Activated CD4-positive, alpha-beta T cell treated with anti-CD3 and anti-CD28 coated beads, Interleukin-2, amount 10 ng/mL, durations not matched to agents 7 days and 5 days (primary cell): ENCODE data around the gene NPRL2. TPM values are rescaled to one million over a fixed set of nuclear protein-coding genes. Genes with fewer than 3 reads are reported as not detected.
A peak's percentile ranks its signal among the peaks of the same experiment; 100 is the strongest.

Experiments used
- CTCF ChIA-PET: fragments of 350-600 bp; sonication (Branson Sonifier 250); formaldehyde crosslinking; loops from one replicate; lab custom pipeline; 2021; ENCODE audit warnings: antibody characterized with exemption; lab: Charles Lee
- POLR2A ChIA-PET: fragments of 350-600 bp; sonication (Branson Sonifier 250); formaldehyde crosslinking; loops from one replicate; lab custom pipeline; 2021; ENCODE audit warnings: antibody characterized with exemption; lab: Charles Lee
- DNase-seq: peaks from one replicate; pipeline ENCODE4 v3.0.0-alpha.2; 2020
- H3K27ac Mint-ChIP-seq: one replicate; pipeline ENCODE4 v1.8.0; 2021; ENCODE audit warnings: mild to moderate bottlenecking, moderate library complexity, mixed read lengths
- H3K27me3 Mint-ChIP-seq: one replicate; pipeline ENCODE4 v1.8.0; 2021; ENCODE audit warnings: mixed read lengths
- H3K36me3 Mint-ChIP-seq: one replicate; pipeline ENCODE4 v1.8.0; 2021; ENCODE audit warnings: low read depth, mixed read lengths
- H3K4me1 Mint-ChIP-seq: one replicate; pipeline ENCODE4 v1.8.0; 2021; ENCODE audit warnings: mixed read lengths
- H3K4me3 Mint-ChIP-seq: one replicate; pipeline ENCODE4 v1.8.0; 2021; ENCODE audit warnings: mild to moderate bottlenecking, moderate library complexity, mixed read lengths
- H3K9me3 Mint-ChIP-seq: one replicate; pipeline ENCODE4 v1.8.0; 2021; ENCODE audit warnings: mixed read lengths
- total RNA-seq, 2 experiments: library from RNA; stranded (reverse); gene quantifications; one replicate each; pipeline ENCODE4 v1.2.3, GENCODE V29; 2021

The NPRL2 gene
- total RNA-seq, 2 experiments from 2014 or later: 40.8 to 46.5 TPM

DNA sequence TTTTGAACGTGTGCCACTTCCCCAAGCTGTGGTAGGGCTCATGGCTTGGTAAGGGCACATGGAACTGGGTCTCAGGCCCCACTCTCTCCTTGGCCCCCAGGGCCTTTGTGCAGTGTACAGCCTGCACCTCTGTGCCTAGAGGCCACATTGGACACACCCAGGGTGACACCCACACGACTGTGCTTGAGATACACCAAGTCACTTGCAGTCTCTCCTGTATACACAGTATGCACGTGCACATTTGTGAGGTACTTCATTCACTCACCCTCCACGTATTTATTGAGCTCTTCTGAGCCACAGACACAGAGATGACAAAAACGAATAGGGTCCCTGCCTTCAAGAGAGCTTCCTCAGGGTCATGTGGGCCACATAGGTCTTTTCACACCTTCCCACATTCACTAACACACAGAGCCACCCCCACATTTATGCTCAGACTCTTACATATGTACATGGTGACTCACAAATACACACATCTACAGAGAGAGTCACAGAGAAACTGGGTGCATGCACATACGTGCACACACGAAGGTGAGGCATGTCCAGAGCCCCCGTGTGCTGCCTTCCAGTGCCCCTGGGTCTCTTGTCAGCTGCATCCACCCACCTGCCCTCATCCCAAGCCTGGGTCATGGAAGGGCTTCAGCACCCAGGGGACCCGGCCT lies 18.6 kb upstream of the NPRL2 start:
- POLR2A ChIA-PET: no interaction called here
- H3K4me3 Mint-ChIP-seq: no peak overlapping the region
- H3K27me3 Mint-ChIP-seq: peaks cover 2% of the 10 kb centered on the region
- no peak overlapping the region for H3K27ac Mint-ChIP-seq
- H3K4me1 Mint-ChIP-seq: peaks cover 15% of the 10 kb centered on the region
- CTCF ChIA-PET: interaction anchor here (1.0 to 1.4 kb wide), 2 partner anchors 10 to 123 kb away, joined by 3 to 5 read pairs; no protein-coding TSS in a partner anchor
- no peaks in the 10 kb centered on the region for H3K9me3 Mint-ChIP-seq
- no peak for DNase-seq
- no peaks in the 10 kb centered on the region for H3K36me3 Mint-ChIP-seq

DNA sequence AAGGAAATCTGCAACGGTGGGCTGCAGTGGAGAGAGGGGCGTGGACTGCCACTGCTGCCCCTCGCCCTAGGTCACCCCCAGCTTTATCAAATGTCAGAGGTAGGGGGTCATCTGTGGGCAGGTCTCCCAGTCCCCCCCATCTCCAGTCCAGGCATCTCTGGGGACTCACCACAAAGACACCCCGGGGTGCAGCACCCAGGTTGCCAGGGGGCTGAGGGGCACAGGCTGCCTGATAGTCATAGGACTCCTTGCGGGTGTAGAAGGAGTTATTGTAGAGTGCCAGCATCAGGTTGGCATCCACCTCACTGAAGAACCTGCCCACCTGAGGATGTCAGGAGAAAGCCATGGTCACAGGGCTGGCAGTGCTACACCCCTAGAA lies 15.3 kb upstream of the NPRL2 start:
- no peak for DNase-seq
- no peaks in the 10 kb centered on the region for H3K9me3 Mint-ChIP-seq
- H3K27ac Mint-ChIP-seq: peak overlapping the region; percentile 92
- H3K4me1 Mint-ChIP-seq: peaks cover 13% of the 10 kb centered on the region
- POLR2A ChIA-PET: interaction anchor here (0.6 to 1.0 kb wide), 2 partner anchors 15 to 660 kb away, joined by 3 to 9 read pairs; partner anchors contain the start of genes CYB561D2 and NPRL2
- H3K27me3 Mint-ChIP-seq: no peaks in the 10 kb centered on the region
- no peaks in the 10 kb centered on the region for H3K36me3 Mint-ChIP-seq
- H3K4me3 Mint-ChIP-seq: peak overlapping the region; percentile 76
- CTCF ChIA-PET: interaction anchor here (1.0 to 1.1 kb wide), 3 partner anchors 9 to 226 kb away, joined by 3 to 4 read pairs (median 3); no protein-coding TSS in a partner anchor

DNA sequence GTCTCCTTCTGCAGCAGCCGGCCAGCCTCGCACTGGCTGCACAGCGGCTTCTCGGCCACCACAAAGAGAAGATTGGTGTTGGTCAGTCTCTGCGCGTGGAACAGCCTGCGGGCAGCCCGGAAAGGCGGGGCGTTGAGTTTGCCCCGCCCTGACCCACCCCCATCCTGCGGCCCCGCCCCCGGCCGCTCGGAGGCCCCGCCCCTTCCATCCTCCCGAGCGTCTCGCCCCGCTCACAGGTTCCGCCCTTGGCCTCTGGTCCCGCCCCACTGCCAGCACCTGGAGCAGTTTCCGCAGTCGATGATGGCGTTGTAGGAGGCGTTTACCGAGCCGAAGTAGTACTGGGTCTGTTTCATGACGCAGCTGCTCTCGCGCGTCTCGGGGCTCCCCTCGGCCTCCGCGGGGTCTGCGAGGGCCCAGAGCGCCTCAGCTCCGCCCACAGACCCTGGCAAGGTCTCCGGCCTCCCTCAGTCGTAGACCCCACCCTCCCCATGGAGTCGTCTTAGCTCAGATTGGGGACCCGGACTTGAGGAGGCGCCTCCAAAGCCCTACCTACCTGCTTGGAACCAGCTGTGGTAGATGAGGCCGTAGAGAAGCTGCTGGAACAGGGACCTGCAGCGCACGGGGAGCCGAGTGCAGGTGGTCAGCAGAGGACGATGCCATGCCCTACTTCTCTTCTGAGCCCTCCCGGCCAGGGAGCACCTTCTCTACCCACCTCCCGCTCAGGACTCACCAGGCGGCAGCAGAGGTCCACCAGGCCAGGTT lies 14.7 kb upstream of the NPRL2 start:
- DNase-seq: peak; percentile 97
- H3K9me3 Mint-ChIP-seq: no peaks in the 10 kb centered on the region
- CTCF ChIA-PET: interaction anchor here (0.6 to 1.1 kb wide), 5 partner anchors 8 to 119 kb away, joined by 3 to 4 read pairs (median 4); no protein-coding TSS in a partner anchor
- H3K4me3 Mint-ChIP-seq: peak overlapping the region; percentile 76
- H3K27ac Mint-ChIP-seq: peak overlapping the region; percentile 92
- peaks cover 13% of the 10 kb centered on the region for H3K4me1 Mint-ChIP-seq
- POLR2A ChIA-PET: interaction anchor here (0.6 to 1.0 kb wide), 2 partner anchors 15 to 661 kb away, joined by 3 to 9 read pairs; partner anchors contain the start of genes CYB561D2 and NPRL2
- H3K36me3 Mint-ChIP-seq: no peaks in the 10 kb centered on the region
- H3K27me3 Mint-ChIP-seq: no peaks in the 10 kb centered on the region

DNA sequence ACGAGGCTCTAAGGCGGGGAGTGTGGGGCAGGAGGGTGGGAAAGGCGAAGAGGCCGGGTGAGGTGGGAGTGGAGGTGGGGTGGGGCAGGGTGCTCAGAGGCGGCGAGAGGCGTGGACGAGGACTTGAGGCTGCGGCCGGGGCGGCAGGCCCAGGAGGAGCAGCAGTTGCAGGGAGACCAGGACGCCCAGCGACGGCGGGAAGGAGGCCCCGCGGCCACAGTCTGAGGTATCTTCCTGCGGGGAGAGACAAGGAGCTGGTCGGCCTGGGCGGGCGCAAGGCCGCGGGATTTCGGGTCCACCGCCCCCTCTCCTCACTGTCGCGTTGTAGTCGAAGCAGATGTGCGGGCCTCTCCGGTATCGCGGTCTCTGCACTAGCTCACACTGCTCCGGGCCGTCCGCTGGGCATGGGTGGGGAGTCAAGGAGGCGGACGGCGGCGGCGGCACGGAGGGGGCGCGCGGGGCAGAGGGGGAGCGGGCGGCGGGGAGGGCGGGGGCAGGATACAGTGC lies 14.1 kb upstream of the NPRL2 start:
- CTCF ChIA-PET: interaction anchor here (0.6 to 1.0 kb wide), 2 partner anchors 10 to 118 kb away, joined by 3 to 4 read pairs; no protein-coding TSS in a partner anchor
- H3K9me3 Mint-ChIP-seq: no peaks in the 10 kb centered on the region
- H3K27me3 Mint-ChIP-seq: no peaks in the 10 kb centered on the region
- peaks cover 17% of the 10 kb centered on the region for H3K4me1 Mint-ChIP-seq
- peak overlapping the region; percentile 73 for H3K27ac Mint-ChIP-seq
- H3K4me3 Mint-ChIP-seq: peak overlapping the region; percentile 76
- H3K36me3 Mint-ChIP-seq: no peaks in the 10 kb centered on the region
- POLR2A ChIA-PET: interaction anchor here (1.0 kb wide), 1 partner anchor 14 kb away, joined by 3 read pairs; the partner anchor contains the start of genes CYB561D2 and NPRL2
- DNase-seq: no peak

DNA sequence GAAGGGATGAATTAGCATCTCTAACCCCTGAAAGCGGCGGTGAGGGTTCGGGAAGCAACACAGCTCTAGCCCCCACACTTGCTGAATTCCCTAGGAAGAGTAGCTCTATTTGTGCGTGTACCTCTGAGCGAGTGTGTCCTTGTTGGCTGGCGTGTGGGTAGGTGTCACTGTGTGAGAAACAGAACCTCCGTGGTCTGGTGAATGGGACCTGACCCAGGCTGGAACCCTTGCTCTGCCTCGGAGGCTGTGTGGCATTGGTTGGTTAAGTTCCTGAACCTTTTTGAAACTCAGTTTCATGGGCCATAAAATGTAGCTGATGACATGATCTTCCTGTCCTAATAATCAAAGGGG lies 9.2 kb upstream of the NPRL2 start:
- peak overlapping the region; percentile 99 for H3K4me3 Mint-ChIP-seq
- peaks cover 42% of the 10 kb centered on the region for H3K4me1 Mint-ChIP-seq
- ChIA-PET CTCF (interaction anchor here (1.2 kb wide), 1 partner anchor 8 kb away, joined by 3 read pairs; no protein-coding TSS in a partner anchor), POLR2A (no interaction called here)
- H3K27me3 Mint-ChIP-seq: no peaks in the 10 kb centered on the region
- DNase-seq: no peak
- no peaks in the 10 kb centered on the region for H3K9me3 Mint-ChIP-seq
- peaks cover 20% of the 10 kb centered on the region for H3K36me3 Mint-ChIP-seq
- H3K27ac Mint-ChIP-seq: peak overlapping the region; percentile 96

DNA sequence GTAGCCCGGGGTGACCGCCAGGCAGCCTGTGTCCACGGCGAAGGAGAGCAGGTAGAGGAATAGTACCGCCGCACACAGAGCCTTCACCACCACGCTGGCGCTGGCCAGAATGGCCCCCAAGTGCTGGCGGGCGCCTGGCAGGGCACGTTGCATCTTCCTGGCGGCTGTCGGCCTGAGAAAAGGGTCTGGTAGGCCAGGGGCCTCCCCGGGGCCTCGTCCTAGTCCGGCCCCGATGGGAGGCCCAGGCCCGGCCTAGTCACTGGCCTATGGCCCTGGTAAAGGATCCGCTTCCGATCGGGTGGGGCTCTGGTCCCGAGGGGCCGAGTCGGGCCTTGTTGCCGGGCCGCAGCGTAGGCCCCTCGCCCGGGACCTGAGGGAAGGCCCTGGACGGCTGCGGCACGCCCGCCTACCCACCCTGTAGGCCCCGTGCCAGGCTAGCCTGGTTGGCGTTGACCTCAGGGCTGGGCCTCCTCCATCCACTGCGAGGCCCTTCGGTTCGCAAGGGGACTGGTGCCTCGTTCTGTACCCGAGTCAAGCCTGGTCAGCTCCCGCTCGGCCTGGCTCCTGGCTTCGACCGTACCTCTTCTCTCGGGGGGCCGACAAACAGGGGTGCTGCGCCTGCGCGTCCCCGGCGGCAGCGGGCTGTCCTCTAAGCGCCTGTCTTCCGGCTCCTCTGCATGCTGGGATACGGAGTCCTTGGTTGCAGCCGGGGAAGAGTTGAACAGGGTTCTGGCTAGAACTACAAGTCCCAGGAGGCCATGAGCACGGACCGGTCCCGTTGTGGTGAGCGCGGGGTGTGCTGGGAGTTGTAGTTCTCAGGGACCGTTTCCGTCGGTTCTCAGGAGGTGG lies 8.6 kb upstream of the NPRL2 start, which contains the start of gene TMEM115:
TSS of gene TMEM115 (minus strand) at position 611 of the 849 bp plus-strand sequence. CDS start at position 153, 458 bp downstream.
- peak within 1 kb of the TSS; percentile 96 for H3K27ac Mint-ChIP-seq
- ChIA-PET CTCF (interaction anchor here (1.2 kb wide), 1 partner anchor 8 kb away, joined by 3 read pairs; no protein-coding TSS in a partner anchor), POLR2A (no interaction called here)
- H3K36me3 Mint-ChIP-seq: peaks cover 23% of the 10 kb centered on the region
- peaks cover 41% of the 10 kb centered on the region for H3K4me1 Mint-ChIP-seq
- no peaks in the 10 kb centered on the region for H3K9me3 Mint-ChIP-seq
- peak within 1 kb of the TSS; percentile 99 for H3K4me3 Mint-ChIP-seq
- peak; percentile 98 for DNase-seq
- no peaks in the 10 kb centered on the region for H3K27me3 Mint-ChIP-seq

DNA sequence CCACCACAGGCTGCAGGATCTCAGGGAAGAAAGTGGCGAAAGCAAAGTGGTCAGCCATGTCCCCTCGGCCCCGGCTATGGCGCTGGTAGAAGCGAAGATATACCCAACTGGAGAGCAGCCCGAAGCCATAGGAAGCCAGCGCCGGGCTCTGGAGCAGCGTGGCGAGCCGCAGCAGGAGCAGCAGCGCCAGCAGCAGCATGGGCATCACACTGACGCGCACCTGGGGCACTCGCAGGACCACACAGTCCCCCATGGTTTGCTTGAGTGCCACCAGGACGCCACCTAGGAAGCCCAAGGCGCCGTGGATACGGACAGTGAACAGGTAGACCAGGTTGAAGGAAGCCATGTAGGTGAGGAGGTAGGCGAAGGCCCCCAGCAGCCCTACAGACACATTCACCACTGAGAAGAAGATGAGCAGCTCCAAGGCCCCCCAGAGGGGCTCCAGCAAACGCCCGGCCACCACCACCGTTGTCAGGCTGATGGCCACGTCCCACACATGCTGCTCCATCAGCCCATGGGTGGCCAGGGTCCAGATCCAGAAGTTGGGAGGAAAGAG lies 7.9 kb upstream of the NPRL2 start:
- ChIA-PET POLR2A (no interaction called here), CTCF (no interaction called here)
- Mint-ChIP-seq H3K27me3 (no peaks in the 10 kb centered on the region), H3K27ac (peak overlapping the region; percentile 85), H3K4me1 (peaks cover 41% of the 10 kb centered on the region), H3K36me3 (peaks cover 23% of the 10 kb centered on the region), H3K4me3 (peak overlapping the region; percentile 99), H3K9me3 (no peaks in the 10 kb centered on the region)
- no peak for DNase-seq

DNA sequence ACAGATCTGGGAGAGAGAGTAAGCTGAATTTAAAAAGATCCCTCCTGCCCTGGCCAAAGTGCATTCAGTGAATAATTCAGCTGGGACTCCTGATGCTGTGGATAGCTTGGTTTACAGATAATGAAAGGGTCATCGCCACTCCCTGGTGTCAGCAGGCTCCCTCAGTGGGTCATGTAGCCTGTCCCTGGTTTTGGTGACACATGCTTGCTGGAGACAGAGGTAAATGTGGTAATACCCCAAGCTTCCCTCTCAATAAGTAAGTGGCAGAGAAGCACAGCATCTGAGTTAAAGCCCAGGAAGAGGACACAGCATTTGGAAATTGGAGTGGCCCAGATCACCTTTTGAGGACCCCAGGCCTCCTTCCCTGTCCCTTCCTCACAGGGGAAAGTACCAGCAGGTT lies 6.9 kb upstream of the NPRL2 start:
- Mint-ChIP-seq H3K27ac (peak overlapping the region; percentile 85), H3K36me3 (peaks cover 28% of the 10 kb centered on the region), H3K9me3 (no peaks in the 10 kb centered on the region), H3K27me3 (no peaks in the 10 kb centered on the region), H3K4me1 (peaks cover 44% of the 10 kb centered on the region), H3K4me3 (peak overlapping the region; percentile 99)
- CTCF ChIA-PET: interaction anchor here (0.5 to 2.2 kb wide), 7 partner anchors 8 to 267 kb away, joined by 3 to 10 read pairs (median 4); no protein-coding TSS in a partner anchor
- POLR2A ChIA-PET: interaction anchor here (0.6 kb wide), 1 partner anchor 15 kb away, joined by 3 read pairs; no protein-coding TSS in a partner anchor
- no peak for DNase-seq

DNA sequence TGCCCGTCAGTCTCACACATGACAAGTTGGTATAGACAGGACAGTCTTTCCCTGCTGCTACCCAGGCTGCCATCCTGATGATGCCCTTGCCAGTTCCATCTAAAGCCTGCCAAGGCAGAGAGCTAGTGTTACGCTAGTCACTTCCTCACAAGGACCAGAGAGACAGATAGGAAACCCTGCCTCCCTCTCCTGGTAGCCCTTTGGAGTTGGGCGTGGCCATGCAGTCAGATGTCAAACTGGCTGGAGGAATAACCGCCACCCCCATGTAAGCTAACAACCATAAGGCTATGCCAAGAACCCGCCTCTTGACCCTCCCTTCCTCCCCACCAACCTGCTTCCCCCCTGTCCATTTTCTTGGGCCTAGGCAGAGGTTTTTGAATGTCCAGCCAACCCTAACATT lies 6.0 kb upstream of the NPRL2 start:
- Mint-ChIP-seq H3K27me3 (no peaks in the 10 kb centered on the region), H3K36me3 (peaks cover 29% of the 10 kb centered on the region), H3K9me3 (no peaks in the 10 kb centered on the region), H3K4me1 (peaks cover 48% of the 10 kb centered on the region), H3K27ac (peak overlapping the region; percentile 36), H3K4me3 (peak overlapping the region; percentile 99)
- ChIA-PET CTCF (interaction anchor here (0.6 to 2.2 kb wide), 5 partner anchors 9 to 836 kb away, joined by 3 to 10 read pairs (median 4); no protein-coding TSS in a partner anchor), POLR2A (no interaction called here)
- no peak for DNase-seq

DNA sequence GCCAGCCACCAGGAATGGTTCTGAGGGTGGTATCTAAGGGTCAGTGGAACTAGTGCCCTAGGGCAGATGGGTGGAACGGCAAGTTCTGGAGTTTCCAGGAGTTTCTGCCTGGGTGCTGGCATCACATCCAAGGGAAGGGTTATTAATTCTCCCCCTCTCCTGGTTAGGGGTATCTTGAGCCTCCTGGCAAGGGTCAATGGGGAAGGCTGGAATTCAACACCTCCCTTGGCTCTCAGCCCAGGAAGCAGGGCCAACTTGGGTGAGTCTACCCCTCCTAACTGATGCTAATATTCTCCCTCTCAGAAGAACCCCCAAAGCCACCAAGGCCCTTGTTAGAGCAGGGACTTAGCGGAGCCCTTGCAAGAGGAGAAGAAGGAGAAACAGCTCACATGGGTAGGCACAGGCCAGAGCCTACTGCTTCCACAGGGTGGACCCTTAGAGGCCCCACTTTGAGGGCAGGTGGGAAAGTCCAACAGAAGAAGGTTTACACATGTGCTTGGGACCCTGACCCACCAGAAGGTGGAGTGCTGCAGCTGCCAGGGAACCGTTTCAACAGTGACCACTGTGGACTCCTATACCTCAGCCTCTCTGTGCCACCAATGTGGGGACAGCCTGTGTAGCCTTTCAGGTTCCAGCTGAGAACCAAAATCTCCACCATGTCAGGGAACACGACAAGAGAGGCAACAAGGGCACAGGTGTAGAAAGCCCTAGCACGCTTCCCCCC lies 5.4 kb upstream of the NPRL2 start:
- CTCF ChIA-PET: interaction anchor here (1.0 to 2.2 kb wide), 3 partner anchors 9 to 14 kb away, joined by 3 to 10 read pairs (median 4); no protein-coding TSS in a partner anchor
- H3K36me3 Mint-ChIP-seq: peaks cover 31% of the 10 kb centered on the region
- H3K4me3 Mint-ChIP-seq: peak overlapping the region; percentile 99
- H3K27me3 Mint-ChIP-seq: no peaks in the 10 kb centered on the region
- peaks cover 54% of the 10 kb centered on the region for H3K4me1 Mint-ChIP-seq
- H3K27ac Mint-ChIP-seq: peak overlapping the region; percentile 13
- H3K9me3 Mint-ChIP-seq: no peaks in the 10 kb centered on the region
- no peak for DNase-seq
- POLR2A ChIA-PET: no interaction called here

DNA sequence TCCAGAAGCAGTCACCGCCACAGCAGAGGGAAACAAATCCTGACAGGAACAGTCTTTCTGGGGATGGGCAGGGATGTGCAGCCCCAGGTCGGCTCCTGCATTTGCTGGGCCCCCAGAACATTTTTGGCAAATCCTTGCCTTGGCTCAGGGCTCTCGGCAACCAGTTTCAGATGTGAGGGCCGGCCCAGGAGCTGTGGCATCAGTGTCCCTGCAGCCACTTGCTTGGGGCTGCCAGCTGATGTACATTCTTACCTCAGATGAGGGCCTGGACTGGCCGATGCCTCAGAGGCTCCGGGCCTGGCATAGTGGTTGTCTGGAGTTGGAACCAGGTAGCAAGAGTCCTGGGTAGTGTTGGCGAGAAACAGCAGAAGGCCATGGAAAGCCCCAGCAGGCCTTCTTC lies 4.3 kb upstream of the NPRL2 start:
- Mint-ChIP-seq H3K9me3 (no peaks in the 10 kb centered on the region), H3K27ac (no peak overlapping the region), H3K4me1 (peaks cover 60% of the 10 kb centered on the region), H3K36me3 (peaks cover 34% of the 10 kb centered on the region), H3K4me3 (no peak overlapping the region), H3K27me3 (no peaks in the 10 kb centered on the region)
- ChIA-PET POLR2A (no interaction called here), CTCF (interaction anchor here (1.1 to 1.9 kb wide), 4 partner anchors 9 to 262 kb away, joined by 3 to 5 read pairs (median 4); partner anchors contain the start of genes HYAL3, MAPKAPK3, NAA80 and RASSF1)
- no peak for DNase-seq
